H1 (cell line): ENCODE data around the gene SLC12A5.

Source experiments
- ASH2L ChIP-seq: fragments of 200-600, 300-600 bp; sonication (generic); IDR thresholded peaks from one replicate; pipeline ENCODE4 v1.7.1; 2017; ENCODE audit warnings: low read length
- CHD2 ChIP-seq: IDR thresholded peaks from 2 replicates; pipeline ENCODE4 v1.6.1; 2012; ENCODE audit warnings: low read length, improper control_type of control experiment
- CTCF ChIP-seq, 3 experiments: IDR thresholded peaks; 1 replicate in 2 of 3; 2 replicates in 1 of 3; pipeline versions ENCODE4 v1.5.1 to v1.6.1; 2011; ENCODE audit warnings: low read length in 3 of 3, mild to moderate bottlenecking in 3 of 3, inconsistent platforms in 2 of 3, low read depth in 1 of 3, moderate library complexity in 1 of 3; ENCODE audit not compliant: insufficient read depth in 1 of 3; ENCODE audit errors: control extremely low read depth in 1 of 3
- E2F6 ChIP-seq: IDR thresholded peaks from 2 replicates; pipeline ENCODE4 v1.6.1; 2012; ENCODE audit warnings: inconsistent platforms
- EGR1 ChIP-seq: IDR thresholded peaks from 2 replicates; pipeline ENCODE4 v1.6.1; 2011; ENCODE audit warnings: low read depth, low read length, borderline replicate concordance
- MAX ChIP-seq: IDR thresholded peaks from 2 replicates; pipeline ENCODE4 v1.6.1; 2012; ENCODE audit warnings: inconsistent platforms
- POLR2AphosphoS5 ChIP-seq: IDR thresholded peaks from 2 replicates; pipeline ENCODE4 v1.6.1; 2011; ENCODE audit warnings: low read depth, low read length

- TF ChIP-seq MAX (no peak), CTCF (IDR thresholded peaks at IDR 0.05; ENCODE audit: control extremely low read depth in 1 of 3, insufficient read depth in 1 of 3, low read depth in 1 of 3, low read length in 3 of 3) (no peak), ASH2L (no peak), CHD2 (no peak), E2F6 (no peak), EGR1 (no peak), POLR2AphosphoS5 (no peak)
These were observed 22.7 kb downstream of the SLC12A5 start for GRCh38 chr20:46051556-46052308.
